Epithelial cell of proximal tubule (primary cell): ENCODE data around the gene TIAM1. TPM values are rescaled to one million over a fixed set of nuclear protein-coding genes. Genes with fewer than 3 reads are reported as not detected.
A peak's percentile ranks its signal among the peaks of the same experiment; 100 is the strongest.

Experiments used
- DNase-seq: peaks from one replicate; pipeline ENCODE4 v3.0.0-alpha.2; 2011; ENCODE audit warnings: low read depth
- H3K4me3 ChIP-seq: 2 replicates; pipeline ENCODE4 v1.5.1; 2011; ENCODE audit warnings: low read depth, mild to moderate bottlenecking, low read length
- total RNA-seq: library from RNA; depleted of rRNA; stranded (reverse); fragments of >200 nt; gene quantifications from 2 replicates; pipeline ENCODE4 v1.2.3, GENCODE V29; 2015
- TF ChIP-seq, protein P1 (sequence below): conservative IDR thresholded peaks from 2 replicates; pipeline ENCODE4 v1.5.1; 2012; ENCODE audit warnings: low read depth, mild to moderate bottlenecking, low read length

The TIAM1 gene
- total RNA-seq, 1 donor from 2014 or later, result 3.6 TPM

DNA sequence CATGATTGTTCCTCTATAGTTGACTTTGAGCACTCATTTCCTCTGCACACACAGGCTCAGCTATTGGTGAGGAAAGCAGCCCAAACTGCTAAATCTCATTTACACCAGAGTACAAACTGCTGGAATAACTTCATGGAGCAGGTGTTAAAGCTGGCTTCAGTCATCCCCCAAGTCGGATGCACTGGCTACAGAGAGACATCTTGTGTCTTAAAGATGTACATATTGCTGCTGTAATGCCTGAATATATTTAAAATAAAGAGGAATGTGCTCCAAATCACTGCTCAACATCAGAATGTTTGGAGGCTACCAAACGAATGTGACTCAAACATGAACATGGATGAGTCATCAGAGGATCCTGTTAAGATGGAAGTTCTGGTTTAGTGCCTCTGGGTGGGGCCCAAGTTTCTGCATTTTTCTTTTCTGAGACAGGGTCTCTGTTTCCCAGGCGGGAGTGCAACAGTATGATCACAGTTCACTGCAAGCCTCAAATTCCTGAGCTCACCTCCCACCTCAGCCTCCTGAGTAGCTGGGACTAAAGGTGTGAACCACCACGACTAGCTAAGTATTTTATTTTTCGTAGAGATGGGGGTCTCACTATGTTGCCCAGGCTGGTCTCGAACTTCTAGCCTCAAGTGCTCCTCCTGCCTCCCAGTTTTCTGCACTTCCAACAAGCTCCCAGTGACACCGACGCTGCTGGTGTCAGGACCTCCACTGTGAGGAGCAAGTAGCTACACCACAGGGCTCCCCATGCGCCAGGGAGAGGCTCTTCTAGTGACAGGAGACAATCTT, 226.7 kb downstream of the TIAM1 start:
- TF ChIP-seq, protein P1, sequence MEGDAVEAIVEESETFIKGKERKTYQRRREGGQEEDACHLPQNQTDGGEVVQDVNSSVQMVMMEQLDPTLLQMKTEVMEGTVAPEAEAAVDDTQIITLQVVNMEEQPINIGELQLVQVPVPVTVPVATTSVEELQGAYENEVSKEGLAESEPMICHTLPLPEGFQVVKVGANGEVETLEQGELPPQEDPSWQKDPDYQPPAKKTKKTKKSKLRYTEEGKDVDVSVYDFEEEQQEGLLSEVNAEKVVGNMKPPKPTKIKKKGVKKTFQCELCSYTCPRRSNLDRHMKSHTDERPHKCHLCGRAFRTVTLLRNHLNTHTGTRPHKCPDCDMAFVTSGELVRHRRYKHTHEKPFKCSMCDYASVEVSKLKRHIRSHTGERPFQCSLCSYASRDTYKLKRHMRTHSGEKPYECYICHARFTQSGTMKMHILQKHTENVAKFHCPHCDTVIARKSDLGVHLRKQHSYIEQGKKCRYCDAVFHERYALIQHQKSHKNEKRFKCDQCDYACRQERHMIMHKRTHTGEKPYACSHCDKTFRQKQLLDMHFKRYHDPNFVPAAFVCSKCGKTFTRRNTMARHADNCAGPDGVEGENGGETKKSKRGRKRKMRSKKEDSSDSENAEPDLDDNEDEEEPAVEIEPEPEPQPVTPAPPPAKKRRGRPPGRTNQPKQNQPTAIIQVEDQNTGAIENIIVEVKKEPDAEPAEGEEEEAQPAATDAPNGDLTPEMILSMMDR, result no peak
- peak; percentile 43 for DNase-seq

DNA sequence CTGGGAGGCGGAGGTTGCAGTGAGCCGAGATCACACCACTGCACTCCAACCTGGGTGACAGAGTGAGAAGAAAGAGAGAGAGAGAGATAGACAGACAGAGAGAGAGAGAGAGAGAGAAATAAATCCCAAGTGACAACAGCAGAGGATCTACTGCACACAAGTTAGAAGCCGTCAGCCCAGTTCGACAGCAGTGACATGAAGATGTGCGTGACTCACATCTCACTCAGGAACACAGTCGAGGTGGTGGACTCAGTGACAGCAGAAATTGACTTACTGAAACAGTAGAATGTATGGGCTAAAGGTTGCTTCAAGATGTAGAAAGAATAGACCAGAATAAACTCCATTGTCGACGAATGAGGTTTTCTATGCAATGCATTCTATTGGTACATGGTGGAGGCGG, 228.8 kb downstream of the TIAM1 start:
- DNase-seq, result no peak
- TF ChIP-seq, protein P1, result no peak
- H3K4me3 ChIP-seq, result no peak overlapping the region

More for the DNA sequence above, 226.7 kb downstream of the TIAM1 start:
- H3K4me3 ChIP-seq, result no peak overlapping the region

DNA sequence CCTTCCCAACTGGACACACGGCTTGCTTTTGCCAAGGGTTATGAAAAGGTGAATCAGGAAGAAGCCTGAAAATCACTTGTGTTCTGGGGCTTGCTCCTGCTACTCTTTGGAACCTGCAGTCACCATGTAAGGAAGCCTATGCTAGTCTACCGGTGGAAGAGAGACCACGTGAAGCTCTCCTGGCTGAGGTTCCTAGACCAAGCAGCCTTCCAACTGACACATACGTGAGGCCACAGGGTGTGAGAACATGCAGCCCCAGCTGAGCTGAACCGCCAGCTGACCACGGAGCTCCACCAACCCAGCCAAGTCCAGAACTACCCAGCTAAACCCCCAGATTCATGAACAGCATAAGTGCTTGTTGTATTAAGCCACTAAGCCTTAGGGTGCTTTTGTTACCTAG, 233.0 kb downstream of the TIAM1 start:
- TF ChIP-seq, protein P1, result no peak
- no peak overlapping the region for H3K4me3 ChIP-seq

DNA sequence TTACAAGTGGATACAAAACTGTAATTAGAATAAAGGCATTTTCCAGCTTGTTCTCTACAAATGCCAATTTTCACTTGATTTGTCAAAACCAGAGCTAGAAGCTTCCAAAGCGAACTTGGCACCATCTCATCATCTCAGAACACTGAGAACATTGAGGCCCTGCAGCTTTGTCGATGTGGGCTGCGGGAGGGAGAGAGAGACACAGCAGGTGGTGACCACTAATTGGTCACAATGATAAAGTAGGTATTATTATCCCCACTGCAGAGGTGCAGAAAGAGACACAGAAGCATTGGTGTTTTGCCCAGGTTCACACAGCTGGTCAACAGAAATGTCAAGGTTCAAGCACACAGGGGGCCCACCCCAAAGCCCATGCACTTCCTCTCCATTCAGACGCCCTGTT, 233.6 kb downstream of the TIAM1 start:
- TF ChIP-seq, protein P1, result no peak

More for the DNA sequence above, 233.0 kb downstream of the TIAM1 start:
- DNase-seq, result no peak

DNA sequence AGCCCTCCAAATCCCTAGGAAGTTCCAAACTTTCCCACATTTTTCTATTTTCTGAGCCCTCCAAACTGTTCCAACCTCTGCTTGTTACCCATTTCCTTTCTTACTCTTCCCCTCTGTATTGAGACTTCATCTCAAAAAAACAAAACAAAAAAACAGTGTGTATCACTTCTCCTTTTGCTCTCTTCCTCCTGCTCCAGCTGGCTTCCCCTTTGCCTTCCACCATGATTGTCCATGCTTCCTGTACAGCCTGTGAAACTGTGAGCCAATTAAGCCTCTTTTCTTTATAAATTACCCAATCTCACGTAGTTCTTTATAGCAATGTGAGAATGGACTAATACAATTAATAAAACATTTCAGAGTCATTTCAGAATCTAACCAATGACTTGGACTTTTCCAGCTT, 236.2 kb downstream of the TIAM1 start:
- H3K4me3 ChIP-seq, result no peak overlapping the region
- TF ChIP-seq, protein P1, result no peak
- no peak for DNase-seq

More for the DNA sequence above, 233.6 kb downstream of the TIAM1 start:
- H3K4me3 ChIP-seq, result no peak overlapping the region
- DNase-seq, result no peak

DNA sequence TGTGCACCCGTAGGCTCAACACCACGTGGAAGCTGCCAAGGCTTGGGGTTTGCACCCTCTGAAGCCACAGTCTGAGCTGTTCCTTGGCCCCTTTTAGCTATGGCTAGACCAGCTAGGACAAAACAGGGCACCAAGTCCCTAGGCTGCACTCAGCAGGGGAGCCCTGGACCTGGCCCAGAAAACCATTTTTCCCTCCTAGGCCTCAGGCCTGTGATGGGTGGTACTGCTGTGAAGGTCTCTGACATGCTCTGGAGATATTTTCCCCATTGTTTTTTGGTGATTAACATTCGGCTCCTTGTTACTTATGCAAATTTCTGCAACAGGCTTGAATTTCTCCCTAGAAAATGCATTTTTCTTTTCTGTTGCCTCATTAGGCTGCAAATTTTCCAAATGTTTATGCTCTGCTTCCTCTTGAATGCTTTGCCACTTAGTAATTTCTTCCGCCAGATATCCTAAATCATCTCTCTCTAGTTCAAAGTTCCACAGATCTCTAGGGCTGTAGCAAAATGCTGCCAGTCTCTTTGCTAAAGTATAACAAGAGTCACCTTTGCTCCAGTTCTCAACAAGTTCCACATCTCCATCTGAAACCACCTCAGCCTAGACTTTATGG, 236.8 kb downstream of the TIAM1 start:
- H3K4me3 ChIP-seq, result no peak overlapping the region
- TF ChIP-seq, protein P1, result no peak
- no peak for DNase-seq
